Fibroblast of skin of scalp (primary cell): ENCODE results near the gene PDZD7. TPM values are rescaled to one million over a fixed set of nuclear protein-coding genes. Genes with fewer than 3 reads are reported as not detected.

Experiments
- DNase-seq: peaks from one replicate; pipeline ENCODE4 v3.0.0-alpha.2; 2013
- polyA plus RNA-seq, 2 experiments: library from polyadenylated mRNA; unstranded; fragments of 120-200 nt; gene quantifications; one replicate each; pipeline ENCODE4 v1.2.1, GENCODE V29; 2013; ENCODE audit not compliant: insufficient read length in 2 of 2

The PDZD7 gene
- 1.2 TPM for polyA plus RNA-seq (2013, experiment 1 of 2; ENCODE audit: insufficient read length)
- polyA plus RNA-seq (2013, experiment 2 of 2; ENCODE audit: insufficient read length), result 1.2 TPM

GRCh38 chr10:101031128-101031795 lies at the start of gene PDZD7, which contains the start of gene SFXN3:
PDZD7 (minus strand) TSS chr10:101031129; CDS start chr10:101030219, 910 bp downstream.
SFXN3 (plus strand) TSS chr10:101031234; CDS start chr10:101034695, 3,461 bp downstream.
- DNase-seq, result peak; percentile 95

GRCh38 chr10:101079874-101080273 lies 48.9 kb upstream of the PDZD7 start:
- DNase-seq, result no peak

- no peak for DNase-seq
Measured at GRCh38 chr10:101076630-101077029, 45.7 kb upstream of the PDZD7 start.

GRCh38 chr10:101075775-101076174 lies 44.8 kb upstream of the PDZD7 start:
- DNase-seq, result no peak

- DNase-seq, result no peak
Measured at GRCh38 chr10:101073631-101074030, 42.7 kb upstream of the PDZD7 start.

GRCh38 chr10:101072923-101073322 lies 42.0 kb upstream of the PDZD7 start:
- DNase-seq, result no peak

GRCh38 chr10:101071885-101072433 lies 41.0 kb upstream of the PDZD7 start:
- no peak for DNase-seq

- no peak for DNase-seq
Measured at GRCh38 chr10:101071267-101071884, 40.4 kb upstream of the PDZD7 start.

- DNase-seq, result no peak
Measured at GRCh38 chr10:101070098-101070497, 39.2 kb upstream of the PDZD7 start.

- DNase-seq, result no peak
Measured at GRCh38 chr10:101069441-101069840, 38.5 kb upstream of the PDZD7 start.

GRCh38 chr10:101067356-101068083 lies 36.6 kb upstream of the PDZD7 start:
- peak; percentile 78 for DNase-seq

- DNase-seq, result no peak
Measured at GRCh38 chr10:101066896-101067355, 36.0 kb upstream of the PDZD7 start.

- peak; percentile 62 for DNase-seq
Measured at GRCh38 chr10:101066146-101066895, 35.4 kb upstream of the PDZD7 start.

GRCh38 chr10:101065481-101066145 lies 34.7 kb upstream of the PDZD7 start:
- no peak for DNase-seq

- DNase-seq, result no peak
Measured at GRCh38 chr10:101064415-101065030, 33.6 kb upstream of the PDZD7 start.

GRCh38 chr10:101063548-101064414 lies 32.9 kb upstream of the PDZD7 start:
- DNase-seq, result no peak

- DNase-seq, result no peak
Measured at GRCh38 chr10:101063050-101063525, 32.2 kb upstream of the PDZD7 start.

GRCh38 chr10:101062232-101063049 lies 31.5 kb upstream of the PDZD7 start:
- peak; percentile 48 for DNase-seq

- DNase-seq, result peak; percentile 80
Measured at GRCh38 chr10:101061624-101062231, 30.8 kb upstream of the PDZD7 start, which contains the start of gene KAZALD1. KAZALD1 (plus strand) TSS chr10:101061989; CDS start chr10:101062593, 604 bp downstream.
